Measurements from ENCODE around the gene MSH3.

The MSH3 gene

DNA sequence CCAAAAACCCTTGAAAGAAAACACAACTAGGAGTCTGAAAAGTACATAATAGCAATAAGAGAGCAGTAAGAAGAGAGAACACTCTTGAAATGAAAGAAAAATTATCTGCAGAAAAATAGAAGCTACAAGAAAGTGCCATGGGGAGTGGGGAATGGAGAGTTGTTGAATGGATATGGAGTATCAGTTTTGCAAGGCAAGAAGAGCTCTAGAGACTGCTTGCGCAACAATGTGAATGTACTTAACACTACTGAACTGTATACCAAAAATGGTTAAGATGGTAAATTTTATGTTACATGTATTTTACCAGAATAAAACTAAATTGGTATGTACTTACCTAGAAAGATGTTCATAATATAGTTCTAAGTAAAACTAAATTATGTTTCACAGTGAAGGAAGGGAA is 251.0 kb downstream of the MSH3 start:
- no peak for DNase-seq (ENCODE audit: low spot score)

DNA sequence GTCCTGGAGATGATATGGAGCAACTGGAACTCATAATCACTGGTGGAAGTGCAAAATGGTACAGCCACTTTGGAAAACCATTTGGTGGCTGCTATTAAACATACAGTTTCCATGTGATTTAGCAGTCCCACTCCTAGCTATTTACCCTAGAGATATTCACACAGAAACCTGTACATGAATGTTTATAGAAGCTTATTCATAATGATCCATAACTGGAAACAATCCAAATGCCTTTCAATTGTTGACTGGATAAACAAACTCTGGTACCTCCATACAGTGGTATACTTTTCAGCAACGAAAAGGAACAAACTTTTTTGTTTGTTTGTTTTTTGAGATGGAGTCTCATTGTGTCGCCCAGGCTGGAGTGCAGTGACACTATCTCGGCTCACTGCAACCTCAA is 258.0 kb downstream of the MSH3 start:
- DNase-seq (ENCODE audit: low spot score) = no peak

- DNase-seq (ENCODE audit: low spot score) = no peak
Observed at GRCh38 chr5:80915716-80916115, 261.3 kb downstream of the MSH3 start.

- no peak for DNase-seq (ENCODE audit: low spot score)
Observed at GRCh38 chr5:80916676-80917075, 262.2 kb downstream of the MSH3 start.

DNA sequence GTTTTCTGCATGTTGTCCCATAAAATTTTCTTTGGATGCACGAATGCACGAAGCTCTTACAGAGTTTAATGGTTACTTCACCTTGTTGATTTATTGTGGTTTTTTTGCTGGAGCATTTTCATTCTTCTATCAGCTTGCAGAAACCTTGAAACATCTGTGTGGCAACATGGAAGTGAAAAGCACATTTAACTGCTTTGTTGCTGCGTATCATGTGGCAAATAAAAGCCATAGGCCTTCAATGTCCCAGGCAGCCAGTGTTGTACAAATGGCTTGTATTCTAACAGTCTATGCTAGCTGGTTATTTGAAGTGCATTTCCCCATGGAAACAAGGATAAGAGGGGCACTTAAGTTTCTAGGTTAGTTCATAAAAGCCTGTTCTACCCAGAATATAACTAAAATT is 263.2 kb downstream of the MSH3 start:
- no peak for DNase-seq (ENCODE audit: low spot score)

GRCh38 chr5:80919678-80920196 is 265.3 kb downstream of the MSH3 start:
- DNase-seq (ENCODE audit: low spot score) = no peak

GRCh38 chr5:80920333-80920732 is 265.9 kb downstream of the MSH3 start:
- no peak for DNase-seq (ENCODE audit: low spot score)

DNA sequence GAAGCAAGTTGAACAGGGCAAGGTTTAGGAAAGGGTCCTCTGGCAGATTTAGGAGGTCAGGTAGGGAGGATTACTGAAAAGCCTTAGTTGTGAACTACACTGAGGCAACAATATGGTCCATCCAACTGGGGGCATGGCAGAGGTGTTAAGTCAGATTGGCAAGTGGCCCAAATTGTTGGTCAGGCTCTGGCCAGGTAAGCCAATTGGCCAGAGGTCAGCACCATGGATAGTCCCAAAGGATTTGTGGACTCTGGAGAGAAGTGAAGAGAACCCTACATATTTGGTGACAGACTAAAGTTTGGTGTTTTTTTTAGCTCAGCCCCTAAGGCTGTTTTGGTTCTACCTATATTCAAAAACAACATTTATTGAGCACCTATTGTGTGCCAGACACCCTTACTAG is 266.6 kb downstream of the MSH3 start:
- DNase-seq (ENCODE audit: low spot score) = no peak

GRCh38 chr5:80925931-80926330 is 271.5 kb downstream of the MSH3 start:
- DNase-seq (ENCODE audit: low spot score) = no peak
